ENCODE data around the gene USP1. TPM values are rescaled to one million over a fixed set of nuclear protein-coding genes. Genes with fewer than 3 reads are reported as not detected.

USP1 gene
- total RNA-seq, 1 experiment from 2014 or later: 42.9 TPM

GRCh38 chr1:62392951-62393350 lies 43.9 kb upstream of the USP1 start:
- DNase-seq (ENCODE audit: low read depth, low spot score): no peak
- intact Hi-C loops (cut with micrococcal nuclease; ENCODE audit: unreplicated experiment): no loop called here
- Histone ChIP-seq H3K4me3 (ENCODE audit: low read depth in 2 of 2, low read length in 2 of 2) (no peak overlapping the region), H3K27ac (ENCODE audit: low read length) (no peak overlapping the region), H3K36me3 (ENCODE audit: control insufficient read depth, insufficient read depth, low read length) (no peaks in the 10 kb centered on the region), H3K4me1 (ENCODE audit: control insufficient read depth, insufficient read depth, low read length) (no peaks in the 10 kb centered on the region), H3K27me3 (ENCODE audit: control insufficient read depth, insufficient read depth, low read length) (peaks cover 8% of the 10 kb centered on the region; the same call in 1 of the 2 replicates), H3K9me3 (ENCODE audit: control insufficient read depth, insufficient read depth, low read depth, low read length) (no peaks in the 10 kb centered on the region)
- CTCF ChIA-PET: no interaction called here
- POLR2A ChIA-PET: no interaction called here
- in situ Hi-C loops (cut with HindIII; ENCODE audit: low pct_unique_long_range_greater_than_20kb, low sequenced_read_pairs): no loop called here
- ATAC-seq: no peak
- TF ChIP-seq, protein P1, sequence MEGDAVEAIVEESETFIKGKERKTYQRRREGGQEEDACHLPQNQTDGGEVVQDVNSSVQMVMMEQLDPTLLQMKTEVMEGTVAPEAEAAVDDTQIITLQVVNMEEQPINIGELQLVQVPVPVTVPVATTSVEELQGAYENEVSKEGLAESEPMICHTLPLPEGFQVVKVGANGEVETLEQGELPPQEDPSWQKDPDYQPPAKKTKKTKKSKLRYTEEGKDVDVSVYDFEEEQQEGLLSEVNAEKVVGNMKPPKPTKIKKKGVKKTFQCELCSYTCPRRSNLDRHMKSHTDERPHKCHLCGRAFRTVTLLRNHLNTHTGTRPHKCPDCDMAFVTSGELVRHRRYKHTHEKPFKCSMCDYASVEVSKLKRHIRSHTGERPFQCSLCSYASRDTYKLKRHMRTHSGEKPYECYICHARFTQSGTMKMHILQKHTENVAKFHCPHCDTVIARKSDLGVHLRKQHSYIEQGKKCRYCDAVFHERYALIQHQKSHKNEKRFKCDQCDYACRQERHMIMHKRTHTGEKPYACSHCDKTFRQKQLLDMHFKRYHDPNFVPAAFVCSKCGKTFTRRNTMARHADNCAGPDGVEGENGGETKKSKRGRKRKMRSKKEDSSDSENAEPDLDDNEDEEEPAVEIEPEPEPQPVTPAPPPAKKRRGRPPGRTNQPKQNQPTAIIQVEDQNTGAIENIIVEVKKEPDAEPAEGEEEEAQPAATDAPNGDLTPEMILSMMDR (IDR thresholded peaks at IDR 0.05): no peak
- no peak for TF ChIP-seq POLR2AphosphoS5 (IDR thresholded peaks at IDR 0.05; ENCODE audit: low read depth, low read length)
- no peak for TF ChIP-seq TCF7L2 (IDR thresholded peaks at IDR 0.05; ENCODE audit: low read depth, low read length)
- TF ChIP-seq, protein P2, sequence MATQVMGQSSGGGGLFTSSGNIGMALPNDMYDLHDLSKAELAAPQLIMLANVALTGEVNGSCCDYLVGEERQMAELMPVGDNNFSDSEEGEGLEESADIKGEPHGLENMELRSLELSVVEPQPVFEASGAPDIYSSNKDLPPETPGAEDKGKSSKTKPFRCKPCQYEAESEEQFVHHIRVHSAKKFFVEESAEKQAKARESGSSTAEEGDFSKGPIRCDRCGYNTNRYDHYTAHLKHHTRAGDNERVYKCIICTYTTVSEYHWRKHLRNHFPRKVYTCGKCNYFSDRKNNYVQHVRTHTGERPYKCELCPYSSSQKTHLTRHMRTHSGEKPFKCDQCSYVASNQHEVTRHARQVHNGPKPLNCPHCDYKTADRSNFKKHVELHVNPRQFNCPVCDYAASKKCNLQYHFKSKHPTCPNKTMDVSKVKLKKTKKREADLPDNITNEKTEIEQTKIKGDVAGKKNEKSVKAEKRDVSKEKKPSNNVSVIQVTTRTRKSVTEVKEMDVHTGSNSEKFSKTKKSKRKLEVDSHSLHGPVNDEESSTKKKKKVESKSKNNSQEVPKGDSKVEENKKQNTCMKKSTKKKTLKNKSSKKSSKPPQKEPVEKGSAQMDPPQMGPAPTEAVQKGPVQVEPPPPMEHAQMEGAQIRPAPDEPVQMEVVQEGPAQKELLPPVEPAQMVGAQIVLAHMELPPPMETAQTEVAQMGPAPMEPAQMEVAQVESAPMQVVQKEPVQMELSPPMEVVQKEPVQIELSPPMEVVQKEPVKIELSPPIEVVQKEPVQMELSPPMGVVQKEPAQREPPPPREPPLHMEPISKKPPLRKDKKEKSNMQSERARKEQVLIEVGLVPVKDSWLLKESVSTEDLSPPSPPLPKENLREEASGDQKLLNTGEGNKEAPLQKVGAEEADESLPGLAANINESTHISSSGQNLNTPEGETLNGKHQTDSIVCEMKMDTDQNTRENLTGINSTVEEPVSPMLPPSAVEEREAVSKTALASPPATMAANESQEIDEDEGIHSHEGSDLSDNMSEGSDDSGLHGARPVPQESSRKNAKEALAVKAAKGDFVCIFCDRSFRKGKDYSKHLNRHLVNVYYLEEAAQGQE (IDR thresholded peaks at IDR 0.05; ENCODE audit: insufficient read depth in 1 of 2, low read depth in 2 of 2, low read length in 1 of 2): no peak
- TF ChIP-seq SIN3A (IDR thresholded peaks at IDR 0.05; ENCODE audit: borderline replicate concordance, insufficient read depth, low read depth, low read length): no peak
- BruUV-seq (replicated peaks): no TSS peak

DNA sequence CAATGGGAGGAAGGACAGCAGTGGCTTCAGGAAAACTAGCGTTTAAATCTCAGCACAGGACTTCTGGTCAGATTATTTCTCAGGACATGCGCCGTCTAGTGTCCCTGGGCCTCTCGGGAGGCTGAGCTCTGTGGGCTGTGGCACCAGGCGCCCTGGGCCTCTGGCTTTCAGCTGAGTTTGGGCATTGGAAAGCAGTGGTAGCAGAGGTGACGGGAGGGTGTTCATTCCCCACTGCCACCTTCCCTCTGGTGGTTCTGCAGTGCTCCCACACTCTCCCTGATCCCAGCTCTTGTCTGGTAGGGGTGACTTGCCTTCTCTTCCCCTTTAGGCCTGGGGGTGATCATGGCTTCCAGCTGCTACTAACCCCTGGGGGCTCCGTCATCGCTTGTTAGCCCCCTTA lies 42.2 kb upstream of the USP1 start:
- Histone ChIP-seq H3K27ac (ENCODE audit: low read length) (no peak overlapping the region), H3K36me3 (ENCODE audit: control insufficient read depth, insufficient read depth, low read length) (no peaks in the 10 kb centered on the region), H3K27me3 (ENCODE audit: control insufficient read depth, insufficient read depth, low read length) (peaks cover 8% of the 10 kb centered on the region; the same call in 1 of the 2 replicates), H3K9me3 (ENCODE audit: control insufficient read depth, insufficient read depth, low read depth, low read length) (no peaks in the 10 kb centered on the region), H3K4me1 (ENCODE audit: control insufficient read depth, insufficient read depth, low read length) (no peaks in the 10 kb centered on the region), H3K4me3 (ENCODE audit: low read depth in 2 of 2, low read length in 2 of 2) (no peak overlapping the region)
- ChIA-PET POLR2A (no interaction called here), CTCF (no interaction called here)
- intact Hi-C loops (cut with micrococcal nuclease; ENCODE audit: unreplicated experiment) (no loop called here), in situ Hi-C loops (cut with HindIII; ENCODE audit: low pct_unique_long_range_greater_than_20kb, low sequenced_read_pairs) (no loop called here)
- BruUV-seq (replicated peaks): no TSS peak
- no peak for ATAC-seq
- TF ChIP-seq, protein P2 (IDR thresholded peaks at IDR 0.05; ENCODE audit: insufficient read depth in 1 of 2, low read depth in 2 of 2, low read length in 1 of 2): no peak
- TF ChIP-seq, protein P1 (IDR thresholded peaks at IDR 0.05): no peak
- no peak for TF ChIP-seq SIN3A (IDR thresholded peaks at IDR 0.05; ENCODE audit: borderline replicate concordance, insufficient read depth, low read depth, low read length)
- TF ChIP-seq POLR2AphosphoS5 (IDR thresholded peaks at IDR 0.05; ENCODE audit: low read depth, low read length): no peak
- no peak for DNase-seq (ENCODE audit: low read depth, low spot score)
